K562 (cell line): Measurements from ENCODE around the gene CEACAM18. TPM values are rescaled to one million over a fixed set of nuclear protein-coding genes. Genes with fewer than 3 reads are reported as not detected.
A peak's percentile ranks its signal among the peaks of the same experiment; 100 is the strongest.

ENCODE experiments used
- CREB3 ChIP-seq: fragments of 450-650 bp; conservative IDR thresholded peaks from 2 replicates; pipeline ENCODE4 v1.6.1; 2016; ENCODE audit warnings: missing genetic modification characterization, low read depth, mild to moderate bottlenecking, missing compliant biosample characterization, moderate library complexity
- IRF2 ChIP-seq: sonication (generic); formaldehyde crosslinking; IDR thresholded peaks from 2 replicates; pipeline ENCODE4 v1.8.1; 2022; ENCODE audit warnings: mild to moderate bottlenecking, missing genetic modification reagents
- NEUROD1 ChIP-seq: fragments of 150-350 bp; IDR thresholded peaks from 2 replicates; pipeline ENCODE4 v1.6.1; 2014; ENCODE audit warnings: borderline replicate concordance, low read length, low read depth; ENCODE audit not compliant: partially characterized antibody
- NFIX ChIP-seq: fragments of 250-450 bp; sonication (Bioruptor Pico); IDR thresholded peaks from 2 replicates; pipeline ENCODE4 v1.4.0; 2020; ENCODE audit warnings: low read depth, mild to moderate bottlenecking, moderate library complexity
- PHB ChIP-seq: fragments of 250-450 bp; sonication (Bioruptor Pico); IDR thresholded peaks from 2 replicates; pipeline ENCODE4 v1.5.0; 2021
- ZBTB11 ChIP-seq, 3 experiments: fragments of 200-800 bp in 1 of 3; fragments of 250-450 bp in 1 of 3; fragments of 450-650 bp in 1 of 3; sonication (Bioruptor Pico) in 1 of 3; sonication (Bioruptor generic) in 1 of 3; formaldehyde crosslinking in 1 of 3; IDR thresholded peaks; 2 replicates each; pipeline versions ENCODE4 v1.6.1 to v1.8.0; 2016 to 2022; ENCODE audit warnings: mild to moderate bottlenecking in 2 of 3, missing genetic modification characterization in 2 of 3, missing compliant biosample characterization in 1 of 3, moderate library complexity in 1 of 3
- polyA plus RNA-seq, 8 experiments: library from polyadenylated mRNA; depleted of rRNA in 4 of 8; stranded (reverse) in 5 of 8; unstranded in 3 of 8; fragments of >200 nt; fragmentation: Nextera tagmentation in 2 of 8; fragmentation: Illumina TruSeq in 1 of 8; extraction: Ambion mirVana in 2 of 8; extraction: Trizol in 1 of 8; gene quantifications; 2 replicates each; pipeline versions ENCODE4 v1.2.1 to v1.2.3, GENCODE V29; 2011 to 2014; ENCODE audit warnings: inconsistent platforms in 1 of 8, missing spikeins in 1 of 8
- total RNA-seq, 7 experiments: library from RNA; depleted of rRNA in 6 of 7; stranded (reverse); fragments of >200 nt in 6 of 7; fragmentation: Illumina TruSeq in 2 of 7; extraction: Trizol in 2 of 7; gene quantifications; 2 replicates each; pipeline versions ENCODE4 v1.2.1 to v1.2.3, GENCODE V29; 2011 to 2021; ENCODE audit warnings: low replicate concordance in 1 of 7
- TF ChIP-seq, protein P1 (sequence below), 2 experiments: IDR thresholded peaks; 2 replicates each; pipeline ENCODE4 v1.6.1; 2011; ENCODE audit warnings: borderline replicate concordance in 1 of 2, control low read depth in 1 of 2, low read depth in 1 of 2, low read length in 1 of 2, mild to moderate bottlenecking in 1 of 2, mixed read lengths in 1 of 2, moderate library complexity in 1 of 2; ENCODE audit not compliant: insufficient read depth in 1 of 2, insufficient read length in 1 of 2, poor library complexity in 1 of 2, severe bottlenecking in 1 of 2; ENCODE audit errors: extremely low read depth in 1 of 2
- TF ChIP-seq, protein P2 (sequence below): fragments of 450-650 bp; IDR thresholded peaks from 2 replicates; pipeline ENCODE4 v1.6.1; 2016; ENCODE audit warnings: mild to moderate bottlenecking, moderate library complexity

CEACAM18 gene
- total and polyA plus RNA-seq, 9 of the 15 experiments (the other 6 are each of a cell fraction or from before 2014, with no cell fraction given), result 0.08 to 0.24 (median 0.15) TPM; not detected in 3

DNA sequence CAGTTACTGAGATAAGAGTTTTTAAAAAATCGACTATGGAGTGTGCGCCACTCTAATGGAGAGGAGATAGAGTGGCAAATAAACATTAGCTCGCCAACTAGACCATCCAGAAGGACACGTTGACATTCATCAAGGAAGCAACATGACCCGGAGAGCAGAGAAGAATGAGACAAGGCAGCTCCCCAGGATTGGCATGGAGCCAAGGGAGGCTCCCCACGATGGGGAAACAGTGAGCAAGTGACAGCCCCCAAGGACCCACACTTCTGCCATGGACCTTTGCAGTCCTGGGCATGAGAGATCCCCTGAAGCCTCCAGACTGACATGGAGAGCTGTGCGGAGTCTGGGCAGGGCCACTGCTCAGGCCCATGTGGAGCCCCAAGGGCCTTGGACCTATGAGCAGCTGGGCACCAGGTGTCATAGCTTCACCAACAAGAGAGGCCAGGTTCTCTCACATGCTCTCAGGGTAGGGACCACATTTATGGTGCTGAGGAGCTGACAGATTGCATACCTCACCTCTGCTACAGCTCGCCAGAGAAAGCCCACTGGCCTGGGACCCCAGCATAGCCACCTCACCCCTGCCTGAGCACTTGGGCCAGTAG is 46.4 kb downstream of the CEACAM18 start (continued):
- TF ChIP-seq IRF2, result no peak
- TF ChIP-seq, protein P1, sequence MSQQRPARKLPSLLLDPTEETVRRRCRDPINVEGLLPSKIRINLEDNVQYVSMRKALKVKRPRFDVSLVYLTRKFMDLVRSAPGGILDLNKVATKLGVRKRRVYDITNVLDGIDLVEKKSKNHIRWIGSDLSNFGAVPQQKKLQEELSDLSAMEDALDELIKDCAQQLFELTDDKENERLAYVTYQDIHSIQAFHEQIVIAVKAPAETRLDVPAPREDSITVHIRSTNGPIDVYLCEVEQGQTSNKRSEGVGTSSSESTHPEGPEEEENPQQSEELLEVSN (IDR thresholded peaks at IDR 0.05; ENCODE audit: borderline replicate concordance in 1 of 2, extremely low read depth in 1 of 2, insufficient read depth in 1 of 2, insufficient read length in 1 of 2, low read depth in 1 of 2, low read length in 1 of 2, poor library complexity in 1 of 2, severe bottlenecking in 1 of 2), result no peak
- TF ChIP-seq NFIX, result peak; percentile 81
- no peak for TF ChIP-seq NEUROD1
- TF ChIP-seq CREB3 (tag), result 0 out of 2 replicates have a peak, but pooled peaks have one; percentile 49
- TF ChIP-seq ZBTB11 (CRISPR knock-in tag; IDR thresholded peaks at IDR 0.05), result no peak
- TF ChIP-seq, protein P2, sequence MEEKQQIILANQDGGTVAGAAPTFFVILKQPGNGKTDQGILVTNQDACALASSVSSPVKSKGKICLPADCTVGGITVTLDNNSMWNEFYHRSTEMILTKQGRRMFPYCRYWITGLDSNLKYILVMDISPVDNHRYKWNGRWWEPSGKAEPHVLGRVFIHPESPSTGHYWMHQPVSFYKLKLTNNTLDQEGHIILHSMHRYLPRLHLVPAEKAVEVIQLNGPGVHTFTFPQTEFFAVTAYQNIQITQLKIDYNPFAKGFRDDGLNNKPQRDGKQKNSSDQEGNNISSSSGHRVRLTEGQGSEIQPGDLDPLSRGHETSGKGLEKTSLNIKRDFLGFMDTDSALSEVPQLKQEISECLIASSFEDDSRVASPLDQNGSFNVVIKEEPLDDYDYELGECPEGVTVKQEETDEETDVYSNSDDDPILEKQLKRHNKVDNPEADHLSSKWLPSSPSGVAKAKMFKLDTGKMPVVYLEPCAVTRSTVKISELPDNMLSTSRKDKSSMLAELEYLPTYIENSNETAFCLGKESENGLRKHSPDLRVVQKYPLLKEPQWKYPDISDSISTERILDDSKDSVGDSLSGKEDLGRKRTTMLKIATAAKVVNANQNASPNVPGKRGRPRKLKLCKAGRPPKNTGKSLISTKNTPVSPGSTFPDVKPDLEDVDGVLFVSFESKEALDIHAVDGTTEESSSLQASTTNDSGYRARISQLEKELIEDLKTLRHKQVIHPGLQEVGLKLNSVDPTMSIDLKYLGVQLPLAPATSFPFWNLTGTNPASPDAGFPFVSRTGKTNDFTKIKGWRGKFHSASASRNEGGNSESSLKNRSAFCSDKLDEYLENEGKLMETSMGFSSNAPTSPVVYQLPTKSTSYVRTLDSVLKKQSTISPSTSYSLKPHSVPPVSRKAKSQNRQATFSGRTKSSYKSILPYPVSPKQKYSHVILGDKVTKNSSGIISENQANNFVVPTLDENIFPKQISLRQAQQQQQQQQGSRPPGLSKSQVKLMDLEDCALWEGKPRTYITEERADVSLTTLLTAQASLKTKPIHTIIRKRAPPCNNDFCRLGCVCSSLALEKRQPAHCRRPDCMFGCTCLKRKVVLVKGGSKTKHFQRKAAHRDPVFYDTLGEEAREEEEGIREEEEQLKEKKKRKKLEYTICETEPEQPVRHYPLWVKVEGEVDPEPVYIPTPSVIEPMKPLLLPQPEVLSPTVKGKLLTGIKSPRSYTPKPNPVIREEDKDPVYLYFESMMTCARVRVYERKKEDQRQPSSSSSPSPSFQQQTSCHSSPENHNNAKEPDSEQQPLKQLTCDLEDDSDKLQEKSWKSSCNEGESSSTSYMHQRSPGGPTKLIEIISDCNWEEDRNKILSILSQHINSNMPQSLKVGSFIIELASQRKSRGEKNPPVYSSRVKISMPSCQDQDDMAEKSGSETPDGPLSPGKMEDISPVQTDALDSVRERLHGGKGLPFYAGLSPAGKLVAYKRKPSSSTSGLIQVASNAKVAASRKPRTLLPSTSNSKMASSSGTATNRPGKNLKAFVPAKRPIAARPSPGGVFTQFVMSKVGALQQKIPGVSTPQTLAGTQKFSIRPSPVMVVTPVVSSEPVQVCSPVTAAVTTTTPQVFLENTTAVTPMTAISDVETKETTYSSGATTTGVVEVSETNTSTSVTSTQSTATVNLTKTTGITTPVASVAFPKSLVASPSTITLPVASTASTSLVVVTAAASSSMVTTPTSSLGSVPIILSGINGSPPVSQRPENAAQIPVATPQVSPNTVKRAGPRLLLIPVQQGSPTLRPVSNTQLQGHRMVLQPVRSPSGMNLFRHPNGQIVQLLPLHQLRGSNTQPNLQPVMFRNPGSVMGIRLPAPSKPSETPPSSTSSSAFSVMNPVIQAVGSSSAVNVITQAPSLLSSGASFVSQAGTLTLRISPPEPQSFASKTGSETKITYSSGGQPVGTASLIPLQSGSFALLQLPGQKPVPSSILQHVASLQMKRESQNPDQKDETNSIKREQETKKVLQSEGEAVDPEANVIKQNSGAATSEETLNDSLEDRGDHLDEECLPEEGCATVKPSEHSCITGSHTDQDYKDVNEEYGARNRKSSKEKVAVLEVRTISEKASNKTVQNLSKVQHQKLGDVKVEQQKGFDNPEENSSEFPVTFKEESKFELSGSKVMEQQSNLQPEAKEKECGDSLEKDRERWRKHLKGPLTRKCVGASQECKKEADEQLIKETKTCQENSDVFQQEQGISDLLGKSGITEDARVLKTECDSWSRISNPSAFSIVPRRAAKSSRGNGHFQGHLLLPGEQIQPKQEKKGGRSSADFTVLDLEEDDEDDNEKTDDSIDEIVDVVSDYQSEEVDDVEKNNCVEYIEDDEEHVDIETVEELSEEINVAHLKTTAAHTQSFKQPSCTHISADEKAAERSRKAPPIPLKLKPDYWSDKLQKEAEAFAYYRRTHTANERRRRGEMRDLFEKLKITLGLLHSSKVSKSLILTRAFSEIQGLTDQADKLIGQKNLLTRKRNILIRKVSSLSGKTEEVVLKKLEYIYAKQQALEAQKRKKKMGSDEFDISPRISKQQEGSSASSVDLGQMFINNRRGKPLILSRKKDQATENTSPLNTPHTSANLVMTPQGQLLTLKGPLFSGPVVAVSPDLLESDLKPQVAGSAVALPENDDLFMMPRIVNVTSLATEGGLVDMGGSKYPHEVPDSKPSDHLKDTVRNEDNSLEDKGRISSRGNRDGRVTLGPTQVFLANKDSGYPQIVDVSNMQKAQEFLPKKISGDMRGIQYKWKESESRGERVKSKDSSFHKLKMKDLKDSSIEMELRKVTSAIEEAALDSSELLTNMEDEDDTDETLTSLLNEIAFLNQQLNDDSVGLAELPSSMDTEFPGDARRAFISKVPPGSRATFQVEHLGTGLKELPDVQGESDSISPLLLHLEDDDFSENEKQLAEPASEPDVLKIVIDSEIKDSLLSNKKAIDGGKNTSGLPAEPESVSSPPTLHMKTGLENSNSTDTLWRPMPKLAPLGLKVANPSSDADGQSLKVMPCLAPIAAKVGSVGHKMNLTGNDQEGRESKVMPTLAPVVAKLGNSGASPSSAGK, result peak; percentile 50
- no peak for TF ChIP-seq PHB (CRISPR knock-in tag)
